B cell (primary cell): ENCODE measurements around the gene KCTD20. TPM values are rescaled to one million over a fixed set of nuclear protein-coding genes. Genes with fewer than 3 reads are reported as not detected.

Experiments used
- ATAC-seq: fragments of 200-7000 bp; cut with Tn5 transposase; one replicate; pipeline ENCODE4 v1.10.0; 2021; ENCODE audit warnings: low read depth, mild to moderate bottlenecking, moderate number of reproducible peaks, moderate library complexity
- CTCF ChIA-PET: fragments of 350-600 bp; sonication (Branson Sonifier 250); formaldehyde crosslinking; loops from one replicate; lab custom pipeline; 2021; ENCODE audit warnings: antibody characterized with exemption, inconsistent platforms; lab: Charles Lee
- POLR2A ChIA-PET: fragments of 350-600 bp; sonication (Branson Sonifier 250); formaldehyde crosslinking; loops from one replicate; lab custom pipeline; 2021; ENCODE audit warnings: antibody characterized with exemption; lab: Charles Lee
- DNase-seq: peaks from one replicate; pipeline ENCODE4 v3.0.0; 2013
- H2AFZ ChIP-seq: 2 replicates; pipeline ENCODE4 v1.6.1; 2012; ENCODE audit warnings: mild to moderate bottlenecking, low read depth, low read length; ENCODE audit not compliant: insufficient read depth, poor library complexity, severe bottlenecking
- H3K27ac ChIP-seq, 2 donors: 1 replicate in 1 of 2; 2 replicates in 1 of 2; pipeline ENCODE4 v1.5.1; 2012 to 2013; ENCODE audit warnings: low read length in 2 of 2, mild to moderate bottlenecking in 2 of 2, moderate library complexity in 1 of 2
- H3K27me3 ChIP-seq, 4 experiments: fragments of 200-600 bp in 1 of 4; sonication (generic) in 1 of 4; replicated peaks in 1 of 4; 1 replicate in 2 of 4; 2 replicates in 2 of 4; pipeline versions ENCODE4 v1.6.1 to v1.7.0; 2013 to 2016; ENCODE audit warnings: low read length in 3 of 4, mild to moderate bottlenecking in 2 of 4, mixed read lengths in 1 of 4, moderate library complexity in 1 of 4; ENCODE audit not compliant: insufficient read depth in 4 of 4, control insufficient read depth in 3 of 4; ENCODE audit errors: control extremely low read depth in 1 of 4
- H3K36me3 ChIP-seq, 2 experiments: replicated peaks in 1 of 2; 1 replicate in 1 of 2; 2 replicates in 1 of 2; pipeline versions ENCODE4 v1.6.1 to v1.7.1; 2013; ENCODE audit warnings: low read length in 1 of 2; ENCODE audit not compliant: insufficient read depth in 2 of 2, control insufficient read depth in 1 of 2; ENCODE audit errors: control extremely low read depth in 1 of 2, extremely low read depth in 1 of 2
- H3K4me1 ChIP-seq, 2 donors: fragments of 200-600 bp in 1 of 2; sonication (generic) in 1 of 2; 1 replicate in 1 of 2; 2 replicates in 1 of 2; pipeline versions ENCODE4 v1.5.1 to v1.6.1; 2013 to 2017; ENCODE audit warnings: low read length in 2 of 2; ENCODE audit not compliant: control insufficient read depth in 2 of 2, insufficient read depth in 2 of 2
- H3K4me2 ChIP-seq: replicated peaks from 2 replicates; pipeline ENCODE3; 2012; ENCODE audit warnings: mild to moderate bottlenecking, low read depth, low read length; ENCODE audit not compliant: poor library complexity, severe bottlenecking
- H3K4me3 ChIP-seq, 5 experiments: fragments of 200-600 bp in 1 of 5; sonication (generic) in 1 of 5; 1 replicate in 3 of 5; 2 replicates in 2 of 5; pipeline versions ENCODE4 v1.5.1 to v1.7.0; 2011 to 2016; ENCODE audit warnings: low read length in 4 of 5, mild to moderate bottlenecking in 4 of 5, low read depth in 2 of 5, control low read depth in 1 of 5, moderate library complexity in 1 of 5; ENCODE audit not compliant: insufficient read depth in 1 of 5; ENCODE audit errors: control extremely low read depth in 1 of 5, extremely low read depth in 1 of 5
- H3K79me2 ChIP-seq: fragments of 200-600 bp; sonication (generic); one replicate; pipeline ENCODE4 v1.6.0; 2016; ENCODE audit warnings: low read length; ENCODE audit not compliant: control insufficient read depth, insufficient read depth
- H3K9ac ChIP-seq: fragments of 200-600 bp; sonication (generic); 2 replicates; pipeline ENCODE4 v1.6.1; 2017; ENCODE audit warnings: mild to moderate bottlenecking, low read length, moderate library complexity
- H3K9me3 ChIP-seq, 3 donors: one replicate each; pipeline versions ENCODE4 v1.6.1 to v1.7.1; 2013; ENCODE audit warnings: low read length in 2 of 3; ENCODE audit not compliant: control insufficient read depth in 2 of 3, insufficient read depth in 1 of 3; ENCODE audit errors: control extremely low read depth in 1 of 3
- H4K20me1 ChIP-seq: 2 replicates; pipeline ENCODE4 v1.6.0; 2012; ENCODE audit warnings: mild to moderate bottlenecking, low read length; ENCODE audit not compliant: insufficient read depth, control insufficient read depth, poor library complexity, severe bottlenecking
- H3K27ac Mint-ChIP-seq: one replicate; pipeline ENCODE4 v1.8.0; 2021; ENCODE audit warnings: mixed read lengths
- H3K27me3 Mint-ChIP-seq: one replicate; pipeline ENCODE4 v1.8.0; 2021; ENCODE audit warnings: mixed read lengths
- H3K4me1 Mint-ChIP-seq: one replicate; pipeline ENCODE4 v1.8.0; 2021; ENCODE audit warnings: mixed read lengths
- H3K4me3 Mint-ChIP-seq: one replicate; pipeline ENCODE4 v1.8.0; 2021; ENCODE audit warnings: mixed read lengths
- H3K9me3 Mint-ChIP-seq: one replicate; pipeline ENCODE4 v1.8.0; 2022; ENCODE audit warnings: mixed read lengths; ENCODE audit not compliant: insufficient read depth
- CTCF ChIP-seq: fragments of 200-600 bp; IDR thresholded peaks from one replicate; pipeline ENCODE4 v1.8.0; 2022; ENCODE audit warnings: antibody characterized with exemption, mild to moderate bottlenecking
- EZH2 ChIP-seq: IDR thresholded peaks from 2 replicates; pipeline ENCODE4 v1.6.1; 2012; ENCODE audit warnings: borderline replicate concordance, low read depth, mild to moderate bottlenecking, moderate library complexity, low read length; ENCODE audit not compliant: insufficient read depth, poor library complexity, severe bottlenecking
- WGBS: methylation state at CpG from one replicate; pipeline ENCODE4 v1.1.5; 2013; ENCODE audit warnings: missing lambda C conversion rate; ENCODE audit not compliant: insufficient coverage; 5-methylcytosine and 5-hydroxymethylcytosine counted together
- intact Hi-C: fragments of 100-400 bp; cut with micrococcal nuclease; formaldehyde crosslinking; loops from one replicate; pipeline ENCODE4 v1.10.0; 2022
- polyA plus RNA-seq: library from polyadenylated mRNA; depleted of rRNA; stranded (reverse); fragments of >200 nt; gene quantifications from 2 replicates; pipeline ENCODE4 v1.2.3, GENCODE V29; 2012
- total RNA-seq, 2 donors: library from RNA; stranded (reverse); fragments of 120-200 nt in 1 of 2; gene quantifications; 1 replicate in 1 of 2; 2 replicates in 1 of 2; pipeline versions ENCODE4 v1.2.3 to v1.2.4, GENCODE V29; 2013 to 2022

The KCTD20 gene
- total and polyA plus RNA-seq, 2 donors (not counting 1 experiment from before 2014, with no cell fraction given), result 19.5 to 37.5 TPM

- Histone ChIP-seq H3K9me3 (no peaks in the 10 kb centered on the region), H3K4me3 (no peak overlapping the region), H3K36me3 (peaks cover 2 to 7% of the 10 kb centered on the region in 2 experiments), H3K4me1 (peaks cover 0 to 8% of the 10 kb centered on the region in 2 donors), H3K27ac (peak overlapping the region in 1 of 2 donors; percentile 8), H3K4me2 (no peak overlapping the region), H3K9ac (no peak overlapping the region), H2AFZ (no peak overlapping the region), H3K27me3 (no peaks in the 10 kb centered on the region), H3K79me2 (peaks cover 93% of the 10 kb centered on the region), H4K20me1 (peaks cover 41% of the 10 kb centered on the region)
- H3K4me1 Mint-ChIP-seq, result peaks cover 35% of the 10 kb centered on the region
- WGBS, result 88% methylated on average over 1 of the region's 3 CpGs
- ATAC-seq, result no peak
- no peak for DNase-seq
- H3K9me3 Mint-ChIP-seq, result no peaks in the 10 kb centered on the region
- no peak for TF ChIP-seq CTCF
- TF ChIP-seq EZH2, result no peak
- intact Hi-C loops, result no loop called here
- H3K27ac Mint-ChIP-seq, result no peak overlapping the region
- no peaks in the 10 kb centered on the region for H3K27me3 Mint-ChIP-seq
- ChIA-PET POLR2A (no interaction called here), CTCF (no interaction called here)
- no peak overlapping the region for H3K4me3 Mint-ChIP-seq
Observed at GRCh38 chr6:36461646-36462045, 18.8 kb downstream of the KCTD20 start.

DNA sequence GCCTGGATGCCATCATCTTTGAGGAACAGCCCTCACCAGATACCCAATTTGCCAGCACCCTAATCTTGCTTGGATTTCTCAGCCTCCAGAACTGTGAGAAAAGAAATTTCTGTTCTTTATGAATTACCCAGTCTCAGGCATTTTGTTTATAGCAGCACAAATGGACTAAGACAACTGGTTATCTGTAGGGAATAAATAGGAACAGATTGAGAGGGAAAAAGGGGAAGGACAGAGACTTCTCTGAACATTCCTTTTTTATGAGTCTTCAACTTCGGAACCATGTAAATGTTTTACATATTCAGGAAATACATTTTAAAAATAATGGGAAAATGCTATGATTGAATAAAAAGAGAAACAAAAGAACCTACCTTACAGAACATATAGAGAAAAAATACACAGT lies 20.9 kb downstream of the KCTD20 start:
- H3K27me3 Mint-ChIP-seq, result no peaks in the 10 kb centered on the region
- H3K36me3 ChIP-seq, result peaks cover 2 to 7% of the 10 kb centered on the region in 2 experiments
- no peak overlapping the region for H2AFZ ChIP-seq
- no peak overlapping the region for H3K27ac Mint-ChIP-seq
- no CpG with 5 or more reads among the region's 1 CpG for WGBS
- H3K4me1 Mint-ChIP-seq, result peaks cover 36% of the 10 kb centered on the region
- no peak overlapping the region for H3K9ac ChIP-seq
- no peak overlapping the region for H3K4me3 Mint-ChIP-seq
- peaks cover 0 to 8% of the 10 kb centered on the region in 2 donors for H3K4me1 ChIP-seq
- H3K4me2 ChIP-seq, result no peak overlapping the region
- no peaks in the 10 kb centered on the region for H3K9me3 Mint-ChIP-seq
- ATAC-seq (no peak), DNase-seq (no peak)
- peaks cover 43% of the 10 kb centered on the region for H4K20me1 ChIP-seq
- TF ChIP-seq EZH2, result no peak
- no peak for TF ChIP-seq CTCF
- H3K9me3 ChIP-seq, result peaks cover 0 to 4% (median 0%) of the 10 kb centered on the region in 3 donors
- intact Hi-C loops, result no loop called here
- no peak overlapping the region for H3K27ac ChIP-seq
- CTCF ChIA-PET, result no interaction called here
- peaks cover 88% of the 10 kb centered on the region for H3K79me2 ChIP-seq
- H3K27me3 ChIP-seq, result no peaks in the 10 kb centered on the region
- no peak overlapping the region for H3K4me3 ChIP-seq
- POLR2A ChIA-PET, result no interaction called here
